HEK293 (cell line): ENCODE data around the gene KEAP1.

Experiments used
- AEBP2 ChIP-seq: fragments of 450-650 bp; formaldehyde crosslinking; IDR thresholded peaks from 2 replicates; pipeline ENCODE4 v1.5.1; 2016; ENCODE audit warnings: missing biosample characterization, missing genetic modification characterization, borderline replicate concordance
- BCL11B ChIP-seq: fragments of 450-650 bp; formaldehyde crosslinking; IDR thresholded peaks from 2 replicates; pipeline ENCODE4 v1.5.1; 2016; ENCODE audit warnings: low read depth, missing biosample characterization, missing genetic modification characterization
- HOXD13 ChIP-seq: sonication (generic); formaldehyde crosslinking; IDR thresholded peaks from 2 replicates; pipeline ENCODE4 v1.8.0; 2022; ENCODE audit warnings: missing genetic modification reagents, borderline replicate concordance
- KLF1 ChIP-seq: fragments of 450-650 bp; formaldehyde crosslinking; IDR thresholded peaks from 2 replicates; pipeline ENCODE4 v1.5.1; 2016; ENCODE audit warnings: missing biosample characterization, missing genetic modification characterization
- KLF9 ChIP-seq: fragments of 450-650 bp; formaldehyde crosslinking; IDR thresholded peaks from 2 replicates; pipeline ENCODE4 v1.5.1; 2016; ENCODE audit warnings: missing biosample characterization, missing genetic modification characterization, low read depth
- SP3 ChIP-seq: fragments of 450-650 bp; formaldehyde crosslinking; IDR thresholded peaks from 2 replicates; pipeline ENCODE4 v1.5.1; 2016; ENCODE audit warnings: missing biosample characterization, missing genetic modification characterization
- TCF7L2 ChIP-seq: IDR thresholded peaks from 2 replicates; pipeline ENCODE4 v1.6.1; 2011; ENCODE audit warnings: low read depth, mild to moderate bottlenecking, inconsistent platforms, low read length, moderate library complexity, borderline replicate concordance
- YY1 ChIP-seq: fragments of 450-650 bp; formaldehyde crosslinking; IDR thresholded peaks from 2 replicates; pipeline ENCODE4 v1.5.1; 2018; ENCODE audit warnings: missing biosample characterization, missing genetic modification characterization
- ZBTB21 ChIP-seq: fragments of 450-650 bp; formaldehyde crosslinking; IDR thresholded peaks from 2 replicates; pipeline ENCODE4 v1.5.1; 2017; ENCODE audit warnings: missing biosample characterization, missing genetic modification characterization
- ZBTB26 ChIP-seq: fragments of 450-650 bp; formaldehyde crosslinking; optimal IDR thresholded peaks from 2 replicates; pipeline ENCODE3; 2016; ENCODE audit warnings: missing biosample characterization, mild to moderate bottlenecking, missing genetic modification characterization
- ZNF10 ChIP-seq: fragments of 450-650 bp; formaldehyde crosslinking; IDR thresholded peaks from 2 replicates; pipeline ENCODE4 v1.5.1; 2017; ENCODE audit warnings: missing biosample characterization, missing genetic modification characterization
- ZNF146 ChIP-seq: fragments of 450-650 bp; formaldehyde crosslinking; IDR thresholded peaks from 2 replicates; pipeline ENCODE4 v1.5.1; 2016; ENCODE audit warnings: missing biosample characterization, missing genetic modification characterization
- ZNF157 ChIP-seq: fragments of 450-650 bp; formaldehyde crosslinking; IDR thresholded peaks from 2 replicates; pipeline ENCODE4 v1.5.1; 2016; ENCODE audit warnings: missing biosample characterization, missing genetic modification characterization
- ZNF16 ChIP-seq: fragments of 450-650 bp; formaldehyde crosslinking; IDR thresholded peaks from 2 replicates; pipeline ENCODE4 v1.5.1; 2016; ENCODE audit warnings: low read depth, missing biosample characterization, missing genetic modification characterization
- ZNF202 ChIP-seq: fragments of 450-650 bp; formaldehyde crosslinking; IDR thresholded peaks from 2 replicates; pipeline ENCODE4 v1.5.1; 2016; ENCODE audit warnings: missing biosample characterization, missing genetic modification characterization, borderline replicate concordance
- ZNF26 ChIP-seq: fragments of 450-650 bp; formaldehyde crosslinking; IDR thresholded peaks from 2 replicates; pipeline ENCODE4 v1.5.1; 2016; ENCODE audit warnings: missing biosample characterization, missing genetic modification characterization
- ZNF366 ChIP-seq: fragments of 450-650 bp; formaldehyde crosslinking; conservative IDR thresholded peaks from 2 replicates; pipeline ENCODE4 v1.5.1; 2016; ENCODE audit warnings: missing biosample characterization, missing genetic modification characterization
- ZNF48 ChIP-seq: fragments of 450-650 bp; formaldehyde crosslinking; IDR thresholded peaks from 2 replicates; pipeline ENCODE4 v1.5.1; 2016; ENCODE audit warnings: missing biosample characterization, missing genetic modification characterization
- ZNF501 ChIP-seq: fragments of 450-650 bp; formaldehyde crosslinking; IDR thresholded peaks from 2 replicates; pipeline ENCODE4 v1.5.1; 2016; ENCODE audit warnings: missing biosample characterization, missing genetic modification characterization
- ZNF510 ChIP-seq: fragments of 450-650 bp; formaldehyde crosslinking; IDR thresholded peaks from 2 replicates; pipeline ENCODE4 v1.5.1; 2018; ENCODE audit warnings: mild to moderate bottlenecking, missing genetic modification characterization, missing biosample characterization; ENCODE audit not compliant: insufficient replicate concordance
- ZNF518A ChIP-seq: fragments of 450-650 bp; formaldehyde crosslinking; conservative IDR thresholded peaks from 2 replicates; pipeline ENCODE4 v1.5.1; 2016; ENCODE audit warnings: low read depth, missing biosample characterization, missing genetic modification characterization
- ZNF529 ChIP-seq: fragments of 450-650 bp; formaldehyde crosslinking; IDR thresholded peaks from 2 replicates; pipeline ENCODE4 v1.5.1; 2017; ENCODE audit warnings: missing genetic modification characterization, missing biosample characterization; ENCODE audit not compliant: insufficient replicate concordance
- ZNF548 ChIP-seq: fragments of 450-650 bp; formaldehyde crosslinking; IDR thresholded peaks from 2 replicates; pipeline ENCODE4 v1.5.1; 2016; ENCODE audit warnings: missing biosample characterization, missing genetic modification characterization
- ZNF645 ChIP-seq: fragments of 450-650 bp; formaldehyde crosslinking; IDR thresholded peaks from 2 replicates; pipeline ENCODE4; 2016; ENCODE audit warnings: missing biosample characterization, missing genetic modification characterization
- ZNF701 ChIP-seq: fragments of 450-650 bp; formaldehyde crosslinking; IDR thresholded peaks from 2 replicates; pipeline ENCODE4 v1.5.1; 2016; ENCODE audit warnings: missing biosample characterization, missing genetic modification characterization
- ZSCAN5A ChIP-seq: fragments of 450-650 bp; formaldehyde crosslinking; IDR thresholded peaks from 2 replicates; pipeline ENCODE4 v1.5.1; 2016; ENCODE audit warnings: missing biosample characterization, missing genetic modification characterization
- ZXDB ChIP-seq: fragments of 450-650 bp; formaldehyde crosslinking; IDR thresholded peaks from 2 replicates; pipeline ENCODE4 v1.5.1; 2016; ENCODE audit warnings: missing biosample characterization, missing genetic modification characterization

Gene KEAP1

GRCh38 chr19:10517760-10518443 is 14.7 kb upstream of the KEAP1 start (continued):
- TF ChIP-seq ZBTB26 (tag by site-specific recombination) (peak; percentile 48), AEBP2 (tag by site-specific recombination) (no peak), ZNF26 (tag by site-specific recombination) (no peak), HOXD13 (CRISPR knock-in tag) (no peak), KLF1 (tag by site-specific recombination) (peak; percentile 45; the same call in 1 of the 2 replicates), ZBTB21 (tag by site-specific recombination) (no peak), TCF7L2 (no peak), ZNF501 (0 out of 2 replicates have a peak, but pooled peaks have one; percentile 68), ZNF366 (peak; percentile 56), ZXDB (peak; percentile 65), ZNF157 (tag by site-specific recombination) (no peak), ZNF645 (tag by site-specific recombination) (no peak), SP3 (tag by site-specific recombination) (peak; percentile 90), ZNF548 (tag by site-specific recombination) (no peak), ZNF202 (tag by site-specific recombination) (no peak), KLF9 (tag by site-specific recombination) (no peak; the same call in 1 of the 2 replicates), BCL11B (tag by site-specific recombination) (no peak), ZNF48 (tag by site-specific recombination) (no peak), ZNF146 (tag by site-specific recombination) (no peak), ZNF16 (tag by site-specific recombination) (no peak), ZNF529 (tag by site-specific recombination) (no peak), ZNF701 (tag by site-specific recombination) (no peak), ZNF510 (tag by site-specific recombination) (no peak), ZNF10 (tag by site-specific recombination) (no peak), ZNF518A (tag by site-specific recombination) (no peak), ZSCAN5A (no peak), YY1 (tag by site-specific recombination) (no peak)
